CD4-positive, alpha-beta T cell treated with Interleukin-1 beta for 1 hour (primary cell): ENCODE data around the gene ARL3.

Experiments
- DNase-seq, 2 donors: peaks; one replicate each; pipeline ENCODE4 v3.0.0-alpha.2; 2020 to 2022

The ARL3 gene

GRCh38 chr10:102633287-102633686 is 80.9 kb downstream of the ARL3 start:
- DNase-seq: peak; percentile 22 to 63

- no peak for DNase-seq
These were observed 81.6 kb downstream of the ARL3 start for GRCh38 chr10:102632394-102633111.

GRCh38 chr10:102631525-102632393 is 82.4 kb downstream of the ARL3 start:
- no peak for DNase-seq

- no peak for DNase-seq
These were observed 83.5 kb downstream of the ARL3 start for GRCh38 chr10:102630663-102631062.

- no peak for DNase-seq
These were observed 84.3 kb downstream of the ARL3 start for GRCh38 chr10:102629661-102630614.

GRCh38 chr10:102628451-102628911 is 85.7 kb downstream of the ARL3 start:
- no peak for DNase-seq

GRCh38 chr10:102627736-102628293 is 86.4 kb downstream of the ARL3 start:
- no peak for DNase-seq

- DNase-seq: no peak
These were observed 86.9 kb downstream of the ARL3 start for GRCh38 chr10:102627291-102627735.

- no peak for DNase-seq
These were observed 88.0 kb downstream of the ARL3 start for GRCh38 chr10:102626026-102626685.

- DNase-seq: no peak
These were observed 89.2 kb downstream of the ARL3 start for GRCh38 chr10:102624751-102625645.

- no peak for DNase-seq
These were observed 90.1 kb downstream of the ARL3 start for GRCh38 chr10:102624094-102624493.
